ENCODE results near the gene FAM229A.
"Not testable (repeated sequence)": the region's sequence is repeated elsewhere in the genome, so short reads cannot be mapped to it uniquely, and the experiment has no call there.

The FAM229A gene

DNA sequence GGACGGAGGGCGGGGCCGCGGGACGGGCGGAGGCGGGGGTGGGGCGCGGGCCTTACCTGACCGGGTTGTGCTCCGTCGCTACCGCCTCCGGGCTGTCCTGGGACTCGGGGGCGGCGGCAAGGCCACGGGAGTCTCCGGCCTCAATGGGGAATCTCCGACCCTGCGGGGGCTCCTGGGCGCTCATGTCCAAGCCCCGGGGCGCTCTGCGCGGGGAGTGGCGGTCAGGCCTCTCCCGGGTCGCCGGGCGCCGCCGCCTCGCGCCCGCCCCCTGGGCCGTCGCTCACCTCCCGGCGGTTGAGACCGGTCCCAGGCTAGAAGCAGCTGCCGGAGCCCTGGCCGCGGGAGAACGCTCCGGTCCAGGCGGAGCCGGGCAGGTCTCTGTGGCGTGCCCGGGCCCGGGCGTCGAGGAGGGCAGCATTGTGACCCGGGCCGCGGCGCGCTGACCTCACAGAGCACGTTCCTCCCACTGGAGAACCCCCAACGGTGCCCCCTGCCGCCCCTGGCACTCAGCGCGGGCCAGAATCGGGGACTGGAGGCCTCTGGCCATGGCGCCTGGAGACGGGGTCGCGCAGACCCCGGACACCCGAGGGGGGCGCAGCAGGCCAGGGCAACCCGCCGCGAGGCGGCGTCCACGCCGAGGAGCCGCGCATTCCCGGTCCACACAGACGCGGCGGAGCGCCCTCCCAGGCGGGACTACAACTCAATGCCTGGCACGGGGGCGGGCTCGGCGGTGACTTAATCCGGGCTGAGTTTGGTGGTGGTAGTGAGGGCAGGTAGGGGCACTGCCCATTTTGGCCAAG, 411 bp downstream of the FAM229A start:
- H3K4me3 ChIP-seq (ENCODE audit: low read depth, low read length): no peak overlapping the region
- DNase-seq (ENCODE audit: low read depth): no peak
- TF ChIP-seq, protein P1, sequence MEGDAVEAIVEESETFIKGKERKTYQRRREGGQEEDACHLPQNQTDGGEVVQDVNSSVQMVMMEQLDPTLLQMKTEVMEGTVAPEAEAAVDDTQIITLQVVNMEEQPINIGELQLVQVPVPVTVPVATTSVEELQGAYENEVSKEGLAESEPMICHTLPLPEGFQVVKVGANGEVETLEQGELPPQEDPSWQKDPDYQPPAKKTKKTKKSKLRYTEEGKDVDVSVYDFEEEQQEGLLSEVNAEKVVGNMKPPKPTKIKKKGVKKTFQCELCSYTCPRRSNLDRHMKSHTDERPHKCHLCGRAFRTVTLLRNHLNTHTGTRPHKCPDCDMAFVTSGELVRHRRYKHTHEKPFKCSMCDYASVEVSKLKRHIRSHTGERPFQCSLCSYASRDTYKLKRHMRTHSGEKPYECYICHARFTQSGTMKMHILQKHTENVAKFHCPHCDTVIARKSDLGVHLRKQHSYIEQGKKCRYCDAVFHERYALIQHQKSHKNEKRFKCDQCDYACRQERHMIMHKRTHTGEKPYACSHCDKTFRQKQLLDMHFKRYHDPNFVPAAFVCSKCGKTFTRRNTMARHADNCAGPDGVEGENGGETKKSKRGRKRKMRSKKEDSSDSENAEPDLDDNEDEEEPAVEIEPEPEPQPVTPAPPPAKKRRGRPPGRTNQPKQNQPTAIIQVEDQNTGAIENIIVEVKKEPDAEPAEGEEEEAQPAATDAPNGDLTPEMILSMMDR (IDR thresholded peaks at IDR 0.05; ENCODE audit: low read depth, low read length): no peak
- TF ChIP-seq POLR2A (IDR thresholded peaks at IDR 0.05; ENCODE audit: extremely low read depth, insufficient read length) (no peak), MYC (IDR thresholded peaks at IDR 0.05; ENCODE audit: low read depth, low read length) (no peak)
- TF ChIP-seq, protein P2, sequence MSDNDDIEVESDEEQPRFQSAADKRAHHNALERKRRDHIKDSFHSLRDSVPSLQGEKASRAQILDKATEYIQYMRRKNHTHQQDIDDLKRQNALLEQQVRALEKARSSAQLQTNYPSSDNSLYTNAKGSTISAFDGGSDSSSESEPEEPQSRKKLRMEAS (IDR thresholded peaks at IDR 0.05; ENCODE audit: low read depth, low read length): no peak

DNA sequence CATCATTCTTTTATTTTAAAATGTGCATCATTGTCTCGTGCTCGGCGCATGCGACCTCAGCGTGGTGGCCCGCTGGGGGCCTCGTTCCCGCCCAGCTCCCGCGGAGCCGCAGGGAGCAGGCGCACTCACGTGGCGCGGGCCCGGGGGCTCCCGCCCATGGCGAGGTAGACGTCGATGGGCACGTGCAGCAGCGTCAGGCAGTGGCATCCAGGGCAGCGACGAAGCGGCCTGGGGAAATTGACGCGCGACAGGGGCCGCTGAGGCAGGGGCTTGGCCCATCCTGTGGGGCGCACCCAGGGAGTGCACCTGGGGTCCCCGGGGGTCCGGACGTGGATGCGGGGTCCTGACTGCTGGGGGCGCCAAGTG, 994 bp downstream of the FAM229A start:
- no peak overlapping the region for H3K4me3 ChIP-seq (ENCODE audit: low read depth, low read length)
- TF ChIP-seq MYC (IDR thresholded peaks at IDR 0.05; ENCODE audit: low read depth, low read length) (no peak), POLR2A (IDR thresholded peaks at IDR 0.05; ENCODE audit: extremely low read depth, insufficient read length) (no peak)
- TF ChIP-seq, protein P1 (IDR thresholded peaks at IDR 0.05; ENCODE audit: low read depth, low read length): no peak
- TF ChIP-seq, protein P2 (IDR thresholded peaks at IDR 0.05; ENCODE audit: low read depth, low read length): no peak

DNA sequence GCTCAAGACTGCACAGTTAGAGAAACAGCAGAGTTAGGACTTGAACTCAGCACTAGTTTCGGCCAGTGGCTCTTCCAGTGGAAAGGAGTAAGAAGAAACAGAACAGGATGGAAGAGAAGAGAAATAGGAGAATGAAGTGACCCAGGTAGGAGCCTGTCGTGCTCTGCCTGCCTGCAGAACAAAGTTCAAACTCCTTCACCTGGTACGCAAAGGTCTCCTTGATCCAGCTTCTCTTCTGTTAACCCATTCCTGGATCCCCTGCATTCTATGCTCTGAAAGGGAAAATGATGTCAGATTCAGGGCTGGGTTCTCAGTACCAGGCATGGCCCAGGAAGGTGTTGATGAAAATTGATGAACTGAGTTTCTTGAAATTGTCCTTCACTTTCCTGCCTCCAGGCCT, 3.9 kb downstream of the FAM229A start:
- TF ChIP-seq, protein P2 (IDR thresholded peaks at IDR 0.05; ENCODE audit: low read depth, low read length): no peak
- TF ChIP-seq POLR2A (IDR thresholded peaks at IDR 0.05; ENCODE audit: extremely low read depth, insufficient read length): no peak
- TF ChIP-seq MYC (IDR thresholded peaks at IDR 0.05; ENCODE audit: low read depth, low read length): no peak
- TF ChIP-seq, protein P1 (IDR thresholded peaks at IDR 0.05; ENCODE audit: low read depth, low read length): no peak
- DNase-seq (ENCODE audit: low read depth): no peak
- H3K4me3 ChIP-seq (ENCODE audit: low read depth, low read length): no peak overlapping the region

More for the DNA sequence above, 994 bp downstream of the FAM229A start:
- no peak for DNase-seq (ENCODE audit: low read depth)

DNA sequence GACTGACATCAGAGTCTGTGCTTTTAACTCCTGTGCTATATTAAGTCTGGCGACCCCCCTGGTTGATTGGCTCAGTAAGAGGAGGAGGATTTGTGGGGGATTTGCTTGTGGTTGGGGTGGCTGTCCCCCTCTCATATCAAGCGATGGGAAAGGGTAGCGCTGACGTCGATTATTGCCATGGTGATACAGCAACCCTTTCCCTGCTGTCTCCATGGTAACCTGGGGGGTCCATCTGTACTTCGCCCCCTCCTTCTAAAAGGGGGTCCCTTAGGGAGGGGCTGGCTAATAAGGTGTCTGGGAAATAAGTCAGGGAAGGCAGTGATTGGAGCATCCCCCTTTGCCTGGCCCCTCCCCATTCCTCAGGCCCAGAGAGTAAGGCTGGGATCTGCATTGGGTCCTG, 4.7 kb downstream of the FAM229A start:
- H3K4me3 ChIP-seq (ENCODE audit: low read depth, low read length): no peak overlapping the region
- TF ChIP-seq POLR2A (IDR thresholded peaks at IDR 0.05; ENCODE audit: extremely low read depth, insufficient read length) (no peak), MYC (IDR thresholded peaks at IDR 0.05; ENCODE audit: low read depth, low read length) (no peak)
- TF ChIP-seq, protein P2 (IDR thresholded peaks at IDR 0.05; ENCODE audit: low read depth, low read length): no peak

DNA sequence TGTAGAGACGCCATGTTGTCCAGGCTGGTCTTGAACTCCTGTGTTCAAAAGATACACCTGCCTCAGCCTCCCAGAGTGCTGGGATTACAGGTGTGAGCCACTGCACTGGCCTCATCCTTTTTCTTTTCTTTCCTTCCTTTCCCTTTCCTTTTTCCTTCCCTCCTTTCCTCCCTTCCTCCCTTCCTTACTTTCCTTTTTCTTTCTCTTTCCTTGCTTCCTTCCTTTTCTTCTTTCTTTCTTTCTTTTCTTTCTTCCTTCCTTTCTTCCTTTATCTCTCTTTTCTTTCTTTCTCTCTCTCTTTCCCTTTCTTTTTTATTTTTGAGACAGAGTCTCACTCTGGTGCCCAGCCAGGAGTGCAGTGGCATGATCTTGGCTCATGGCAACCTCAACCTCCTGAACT, 5.8 kb downstream of the FAM229A start:
- no peak for DNase-seq (ENCODE audit: low read depth)
- H3K4me3 ChIP-seq (ENCODE audit: low read depth, low read length): no peak overlapping the region
- TF ChIP-seq POLR2A (IDR thresholded peaks at IDR 0.05; ENCODE audit: extremely low read depth, insufficient read length): no peak
- TF ChIP-seq, protein P1 (IDR thresholded peaks at IDR 0.05; ENCODE audit: low read depth, low read length): no peak
- TF ChIP-seq, protein P2 (IDR thresholded peaks at IDR 0.05; ENCODE audit: low read depth, low read length): no peak

More for the DNA sequence above, 4.7 kb downstream of the FAM229A start:
- DNase-seq (ENCODE audit: low read depth): no peak

DNA sequence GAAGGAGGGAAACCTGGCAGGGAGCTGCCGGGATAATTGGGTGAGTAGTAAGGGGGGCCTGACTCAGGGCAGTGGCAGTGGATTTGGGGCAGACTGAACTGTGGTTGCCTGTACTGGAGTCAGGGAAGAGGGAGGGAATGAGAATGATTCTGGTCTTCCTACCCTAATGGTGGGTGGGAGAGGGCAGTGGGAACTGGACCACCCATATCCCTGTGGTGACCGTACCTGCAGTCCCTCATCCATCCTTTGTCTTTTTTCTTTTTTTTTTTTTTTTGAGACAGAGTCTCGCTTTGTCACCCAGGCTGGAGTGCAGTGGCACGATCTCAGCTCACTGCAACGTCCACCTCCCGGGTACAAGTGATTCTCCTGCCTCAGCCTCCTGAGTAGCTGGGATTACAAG, 6.5 kb downstream of the FAM229A start:
- not testable (repeated sequence) for DNase-seq (ENCODE audit: low read depth); H3K4me3 ChIP-seq (ENCODE audit: low read depth, low read length)

Measured in NB4 (cell line).